B cell (primary cell): ENCODE data around the gene TMEM234. TPM values are rescaled to one million over a fixed set of nuclear protein-coding genes. Genes with fewer than 3 reads are reported as not detected.

Experiments used
- ATAC-seq: fragments of 200-7000 bp; cut with Tn5 transposase; one replicate; pipeline ENCODE4 v1.10.0; 2021; ENCODE audit warnings: low read depth, mild to moderate bottlenecking, moderate number of reproducible peaks, moderate library complexity
- CTCF ChIA-PET: fragments of 350-600 bp; sonication (Branson Sonifier 250); formaldehyde crosslinking; loops from one replicate; lab custom pipeline; 2021; ENCODE audit warnings: antibody characterized with exemption, inconsistent platforms; lab: Charles Lee
- POLR2A ChIA-PET: fragments of 350-600 bp; sonication (Branson Sonifier 250); formaldehyde crosslinking; loops from one replicate; lab custom pipeline; 2021; ENCODE audit warnings: antibody characterized with exemption; lab: Charles Lee
- DNase-seq: peaks from one replicate; pipeline ENCODE4 v3.0.0; 2013
- H2AFZ ChIP-seq: 2 replicates; pipeline ENCODE4 v1.6.1; 2012; ENCODE audit warnings: mild to moderate bottlenecking, low read depth, low read length; ENCODE audit not compliant: insufficient read depth, poor library complexity, severe bottlenecking
- H3K27ac ChIP-seq, 2 donors: 1 replicate in 1 of 2; 2 replicates in 1 of 2; pipeline ENCODE4 v1.5.1; 2012 to 2013; ENCODE audit warnings: low read length in 2 of 2, mild to moderate bottlenecking in 2 of 2, moderate library complexity in 1 of 2
- H3K27me3 ChIP-seq, 4 experiments: fragments of 200-600 bp in 1 of 4; sonication (generic) in 1 of 4; replicated peaks in 1 of 4; 1 replicate in 2 of 4; 2 replicates in 2 of 4; pipeline versions ENCODE4 v1.6.1 to v1.7.0; 2013 to 2016; ENCODE audit warnings: low read length in 3 of 4, mild to moderate bottlenecking in 2 of 4, mixed read lengths in 1 of 4, moderate library complexity in 1 of 4; ENCODE audit not compliant: insufficient read depth in 4 of 4, control insufficient read depth in 3 of 4; ENCODE audit errors: control extremely low read depth in 1 of 4
- H3K36me3 ChIP-seq, 2 experiments: replicated peaks in 1 of 2; 1 replicate in 1 of 2; 2 replicates in 1 of 2; pipeline versions ENCODE4 v1.6.1 to v1.7.1; 2013; ENCODE audit warnings: low read length in 1 of 2; ENCODE audit not compliant: insufficient read depth in 2 of 2, control insufficient read depth in 1 of 2; ENCODE audit errors: control extremely low read depth in 1 of 2, extremely low read depth in 1 of 2
- H3K4me1 ChIP-seq, 2 donors: fragments of 200-600 bp in 1 of 2; sonication (generic) in 1 of 2; 1 replicate in 1 of 2; 2 replicates in 1 of 2; pipeline versions ENCODE4 v1.5.1 to v1.6.1; 2013 to 2017; ENCODE audit warnings: low read length in 2 of 2; ENCODE audit not compliant: control insufficient read depth in 2 of 2, insufficient read depth in 2 of 2
- H3K4me2 ChIP-seq: replicated peaks from 2 replicates; pipeline ENCODE3; 2012; ENCODE audit warnings: mild to moderate bottlenecking, low read depth, low read length; ENCODE audit not compliant: poor library complexity, severe bottlenecking
- H3K4me3 ChIP-seq, 5 experiments: fragments of 200-600 bp in 1 of 5; sonication (generic) in 1 of 5; 1 replicate in 3 of 5; 2 replicates in 2 of 5; pipeline versions ENCODE4 v1.5.1 to v1.7.0; 2011 to 2016; ENCODE audit warnings: low read length in 4 of 5, mild to moderate bottlenecking in 4 of 5, low read depth in 2 of 5, control low read depth in 1 of 5, moderate library complexity in 1 of 5; ENCODE audit not compliant: insufficient read depth in 1 of 5; ENCODE audit errors: control extremely low read depth in 1 of 5, extremely low read depth in 1 of 5
- H3K79me2 ChIP-seq: fragments of 200-600 bp; sonication (generic); one replicate; pipeline ENCODE4 v1.6.0; 2016; ENCODE audit warnings: low read length; ENCODE audit not compliant: control insufficient read depth, insufficient read depth
- H3K9ac ChIP-seq: fragments of 200-600 bp; sonication (generic); 2 replicates; pipeline ENCODE4 v1.6.1; 2017; ENCODE audit warnings: mild to moderate bottlenecking, low read length, moderate library complexity
- H3K9me3 ChIP-seq, 3 donors: one replicate each; pipeline versions ENCODE4 v1.6.1 to v1.7.1; 2013; ENCODE audit warnings: low read length in 2 of 3; ENCODE audit not compliant: control insufficient read depth in 2 of 3, insufficient read depth in 1 of 3; ENCODE audit errors: control extremely low read depth in 1 of 3
- H4K20me1 ChIP-seq: 2 replicates; pipeline ENCODE4 v1.6.0; 2012; ENCODE audit warnings: mild to moderate bottlenecking, low read length; ENCODE audit not compliant: insufficient read depth, control insufficient read depth, poor library complexity, severe bottlenecking
- H3K27ac Mint-ChIP-seq: one replicate; pipeline ENCODE4 v1.8.0; 2021; ENCODE audit warnings: mixed read lengths
- H3K27me3 Mint-ChIP-seq: one replicate; pipeline ENCODE4 v1.8.0; 2021; ENCODE audit warnings: mixed read lengths
- H3K4me1 Mint-ChIP-seq: one replicate; pipeline ENCODE4 v1.8.0; 2021; ENCODE audit warnings: mixed read lengths
- H3K4me3 Mint-ChIP-seq: one replicate; pipeline ENCODE4 v1.8.0; 2021; ENCODE audit warnings: mixed read lengths
- H3K9me3 Mint-ChIP-seq: one replicate; pipeline ENCODE4 v1.8.0; 2022; ENCODE audit warnings: mixed read lengths; ENCODE audit not compliant: insufficient read depth
- EZH2 ChIP-seq: IDR thresholded peaks from 2 replicates; pipeline ENCODE4 v1.6.1; 2012; ENCODE audit warnings: borderline replicate concordance, low read depth, mild to moderate bottlenecking, moderate library complexity, low read length; ENCODE audit not compliant: insufficient read depth, poor library complexity, severe bottlenecking
- whole genome bisulfite sequencing: methylation state at CpG from one replicate; pipeline ENCODE4 v1.1.5; 2013; ENCODE audit warnings: missing lambda C conversion rate; ENCODE audit not compliant: insufficient coverage; 5-methylcytosine and 5-hydroxymethylcytosine counted together
- intact Hi-C: fragments of 100-400 bp; cut with micrococcal nuclease; formaldehyde crosslinking; loops from one replicate; pipeline ENCODE4 v1.10.0; 2022
- polyA plus RNA-seq: library from polyadenylated mRNA; depleted of rRNA; stranded (reverse); fragments of >200 nt; gene quantifications from 2 replicates; pipeline ENCODE4 v1.2.3, GENCODE V29; 2012
- total RNA-seq, 2 donors: library from RNA; stranded (reverse); fragments of 120-200 nt in 1 of 2; gene quantifications; 1 replicate in 1 of 2; 2 replicates in 1 of 2; pipeline versions ENCODE4 v1.2.3 to v1.2.4, GENCODE V29; 2013 to 2022
- TF ChIP-seq, protein P1 (sequence below): fragments of 200-600 bp; IDR thresholded peaks from one replicate; pipeline ENCODE4 v1.8.0; 2022; ENCODE audit warnings: antibody characterized with exemption, mild to moderate bottlenecking

Gene TMEM234
- total and polyA plus RNA-seq, 2 donors (not counting 1 experiment from before 2014, with no cell fraction given): 22.0 to 60.8 TPM

DNA sequence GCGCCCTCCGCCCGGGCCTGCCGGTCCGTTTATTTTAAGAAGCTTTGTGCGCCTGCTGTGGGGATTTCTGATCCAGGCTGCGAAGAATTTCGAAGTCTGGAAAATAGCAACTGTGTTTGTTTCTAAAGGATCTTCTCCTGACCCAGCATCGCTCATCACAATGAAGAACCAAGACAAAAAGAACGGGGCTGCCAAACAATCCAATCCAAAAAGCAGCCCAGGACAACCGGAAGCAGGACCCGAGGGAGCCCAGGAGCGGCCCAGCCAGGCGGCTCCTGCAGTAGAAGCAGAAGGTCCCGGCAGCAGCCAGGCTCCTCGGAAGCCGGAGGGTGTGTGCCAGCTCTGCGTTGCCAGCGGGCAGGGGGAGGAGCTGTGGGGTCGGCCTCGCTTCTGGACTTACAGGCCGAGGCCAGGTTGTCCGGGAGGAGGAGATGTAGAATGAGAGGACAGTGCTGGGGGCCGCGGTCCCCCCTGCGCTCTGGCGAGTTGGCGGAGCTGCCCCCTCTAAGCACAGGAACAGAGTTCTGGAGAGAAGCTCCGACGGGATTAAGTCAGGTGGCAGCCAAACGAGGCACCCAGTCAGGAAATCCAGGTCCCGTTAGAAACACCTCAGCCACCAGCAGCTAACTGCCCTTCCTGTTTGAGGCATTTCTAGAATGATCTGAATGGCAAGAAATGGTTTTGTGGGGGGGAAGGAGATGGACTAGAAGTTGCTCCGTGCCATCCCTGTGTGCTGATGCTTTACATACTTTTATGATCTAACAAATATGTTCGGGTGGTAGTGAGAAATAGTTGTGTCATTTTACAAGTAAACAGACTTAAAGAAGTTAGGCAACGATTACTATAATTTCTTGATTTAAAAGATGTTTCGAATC, 41.7 kb downstream of the TMEM234 start:
- DNase-seq: no peak

More for the DNA sequence above, 41.7 kb downstream of the TMEM234 start:
- Mint-ChIP-seq H3K9me3 (no peaks in the 10 kb centered on the region), H3K27ac (peak overlapping the region; percentile 84), H3K4me3 (peak overlapping the region; percentile 96), H3K4me1 (peaks cover 39% of the 10 kb centered on the region), H3K27me3 (no peaks in the 10 kb centered on the region)
- peaks cover 23% of the 10 kb centered on the region for H4K20me1 ChIP-seq
- H2AFZ ChIP-seq: peak overlapping the region; percentile 85
- peak overlapping the region; percentile 82 for H3K9ac ChIP-seq
- intact Hi-C loops: loop anchor here (1.0 kb wide), 2 partner anchors 73 to 171 kb away; no protein-coding TSS in a partner anchor
- ChIA-PET POLR2A (interaction anchor here (0.5 to 2.0 kb wide), 10 partner anchors 20 to 156 kb away, joined by 3 to 11 read pairs (median 4); partner anchors contain the start of genes CCDC28B, HDAC1, MARCKSL1 and TMEM39B), CTCF (interaction anchor here (0.9 to 2.0 kb wide), 6 partner anchors 35 to 116 kb away, joined by 3 to 6 read pairs (median 3); no protein-coding TSS in a partner anchor)
- H3K79me2 ChIP-seq: peaks cover 49% of the 10 kb centered on the region
- peak overlapping the region; percentile 99 for H3K4me2 ChIP-seq
- H3K9me3 ChIP-seq: no peaks in the 10 kb centered on the region
- H3K36me3 ChIP-seq: peaks cover 0 to 22% of the 10 kb centered on the region in 2 experiments
- H3K4me1 ChIP-seq: peaks cover 21 to 31% of the 10 kb centered on the region in 2 donors
- no peaks in the 10 kb centered on the region for H3K27me3 ChIP-seq
- WGBS: 5% methylated on average over 25 of the region's 36 CpGs
- TF ChIP-seq, protein P1, sequence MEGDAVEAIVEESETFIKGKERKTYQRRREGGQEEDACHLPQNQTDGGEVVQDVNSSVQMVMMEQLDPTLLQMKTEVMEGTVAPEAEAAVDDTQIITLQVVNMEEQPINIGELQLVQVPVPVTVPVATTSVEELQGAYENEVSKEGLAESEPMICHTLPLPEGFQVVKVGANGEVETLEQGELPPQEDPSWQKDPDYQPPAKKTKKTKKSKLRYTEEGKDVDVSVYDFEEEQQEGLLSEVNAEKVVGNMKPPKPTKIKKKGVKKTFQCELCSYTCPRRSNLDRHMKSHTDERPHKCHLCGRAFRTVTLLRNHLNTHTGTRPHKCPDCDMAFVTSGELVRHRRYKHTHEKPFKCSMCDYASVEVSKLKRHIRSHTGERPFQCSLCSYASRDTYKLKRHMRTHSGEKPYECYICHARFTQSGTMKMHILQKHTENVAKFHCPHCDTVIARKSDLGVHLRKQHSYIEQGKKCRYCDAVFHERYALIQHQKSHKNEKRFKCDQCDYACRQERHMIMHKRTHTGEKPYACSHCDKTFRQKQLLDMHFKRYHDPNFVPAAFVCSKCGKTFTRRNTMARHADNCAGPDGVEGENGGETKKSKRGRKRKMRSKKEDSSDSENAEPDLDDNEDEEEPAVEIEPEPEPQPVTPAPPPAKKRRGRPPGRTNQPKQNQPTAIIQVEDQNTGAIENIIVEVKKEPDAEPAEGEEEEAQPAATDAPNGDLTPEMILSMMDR: no peak
- TF ChIP-seq EZH2: no peak
- H3K4me3 ChIP-seq: peak overlapping the region; percentile 71 to 92 (median 76)
- ATAC-seq: no peak
- H3K27ac ChIP-seq: peak overlapping the region; percentile 76 to 90
